Measurements from ENCODE around the gene KREMEN1. TPM values are rescaled to one million over a fixed set of nuclear protein-coding genes. Genes with fewer than 3 reads are reported as not detected.

KREMEN1 gene
- total RNA-seq, 4 donors from 2014 or later, result 11.1 to 23.8 (median 13.9) TPM

DNA sequence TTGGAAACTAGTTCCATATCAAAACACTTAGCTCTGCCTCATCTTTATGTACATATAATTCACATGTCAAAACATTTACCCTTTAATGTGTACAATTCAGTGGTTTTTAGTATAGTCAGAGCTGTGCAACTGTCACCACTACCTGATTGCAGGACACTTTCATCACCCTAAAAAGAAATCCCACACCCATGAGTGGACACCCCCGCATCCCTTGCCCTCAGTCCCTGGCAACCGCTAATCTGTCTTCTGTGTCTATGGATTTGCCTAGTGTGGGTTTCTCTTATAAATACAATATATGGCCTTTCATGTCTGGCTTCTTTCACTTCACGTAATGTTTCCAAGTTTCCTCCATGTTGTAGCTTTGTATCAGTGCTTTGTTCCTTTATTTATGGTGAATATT, 124.3 kb downstream of the KREMEN1 start:
- DNase-seq (ENCODE audit: low spot score) (no peak), ATAC-seq (ENCODE audit: low FRiP score) (no peak)
- TF ChIP-seq, protein P1, sequence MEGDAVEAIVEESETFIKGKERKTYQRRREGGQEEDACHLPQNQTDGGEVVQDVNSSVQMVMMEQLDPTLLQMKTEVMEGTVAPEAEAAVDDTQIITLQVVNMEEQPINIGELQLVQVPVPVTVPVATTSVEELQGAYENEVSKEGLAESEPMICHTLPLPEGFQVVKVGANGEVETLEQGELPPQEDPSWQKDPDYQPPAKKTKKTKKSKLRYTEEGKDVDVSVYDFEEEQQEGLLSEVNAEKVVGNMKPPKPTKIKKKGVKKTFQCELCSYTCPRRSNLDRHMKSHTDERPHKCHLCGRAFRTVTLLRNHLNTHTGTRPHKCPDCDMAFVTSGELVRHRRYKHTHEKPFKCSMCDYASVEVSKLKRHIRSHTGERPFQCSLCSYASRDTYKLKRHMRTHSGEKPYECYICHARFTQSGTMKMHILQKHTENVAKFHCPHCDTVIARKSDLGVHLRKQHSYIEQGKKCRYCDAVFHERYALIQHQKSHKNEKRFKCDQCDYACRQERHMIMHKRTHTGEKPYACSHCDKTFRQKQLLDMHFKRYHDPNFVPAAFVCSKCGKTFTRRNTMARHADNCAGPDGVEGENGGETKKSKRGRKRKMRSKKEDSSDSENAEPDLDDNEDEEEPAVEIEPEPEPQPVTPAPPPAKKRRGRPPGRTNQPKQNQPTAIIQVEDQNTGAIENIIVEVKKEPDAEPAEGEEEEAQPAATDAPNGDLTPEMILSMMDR (IDR thresholded peaks at IDR 0.05), result no peak

DNA sequence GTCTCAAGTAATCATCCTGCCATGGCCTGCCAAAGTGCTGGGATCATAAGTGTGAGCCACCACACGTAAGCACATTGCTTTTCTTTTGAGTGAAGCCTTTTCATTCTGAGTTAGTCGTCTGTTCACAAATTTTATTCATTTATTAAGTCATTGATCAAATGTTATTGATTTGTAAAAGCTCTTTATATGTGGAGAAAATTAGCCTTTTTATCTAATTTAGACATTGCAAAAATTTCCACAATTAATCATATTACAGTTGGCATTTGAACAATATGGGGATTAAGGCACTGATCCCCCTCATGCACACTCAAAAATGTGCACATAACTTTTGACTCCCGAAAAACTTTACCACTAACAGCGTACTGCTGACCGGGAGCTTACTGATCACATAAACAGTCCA, 125.4 kb downstream of the KREMEN1 start:
- TF ChIP-seq, protein P1 (IDR thresholded peaks at IDR 0.05), result no peak

DNA sequence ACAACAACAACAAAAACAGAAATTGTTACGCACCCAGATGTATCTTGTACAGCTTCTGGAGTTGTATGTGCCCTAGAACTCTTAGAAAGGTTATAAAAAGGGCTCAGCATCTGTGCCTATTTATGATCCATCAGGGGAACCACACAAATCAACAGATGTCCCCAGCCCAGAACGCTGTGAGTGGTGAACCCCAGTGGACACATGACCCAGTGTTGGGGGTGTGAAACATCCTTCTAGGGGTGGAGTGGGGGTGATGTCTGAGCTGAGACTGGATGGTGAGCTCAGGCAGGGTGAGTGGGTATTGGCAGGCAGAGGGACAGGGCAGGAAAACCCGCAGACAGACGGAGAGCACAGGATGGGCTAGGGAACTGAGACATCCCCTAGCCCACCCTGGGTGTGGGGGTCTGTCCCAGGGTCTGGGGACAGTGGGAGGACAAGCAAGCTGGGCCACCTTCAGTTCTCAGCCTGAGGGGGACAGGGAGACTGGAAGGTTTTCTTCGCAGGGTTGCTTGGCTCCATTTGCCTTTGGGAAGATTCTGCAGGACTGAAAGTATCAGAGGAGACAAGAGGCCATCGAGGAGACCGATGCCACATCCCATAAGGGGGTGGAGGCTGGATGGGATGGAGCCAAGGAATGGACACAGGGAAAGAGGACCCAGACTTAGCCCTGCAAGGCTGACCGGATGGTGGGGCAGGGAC, 127.0 kb downstream of the KREMEN1 start:
- TF ChIP-seq, protein P1 (IDR thresholded peaks at IDR 0.05), result no peak
- no peak for DNase-seq (ENCODE audit: low spot score)
- no peak for ATAC-seq (ENCODE audit: low FRiP score)

More for the DNA sequence above, 125.4 kb downstream of the KREMEN1 start:
- no peak for ATAC-seq (ENCODE audit: low FRiP score)
- no peak for DNase-seq (ENCODE audit: low spot score)

DNA sequence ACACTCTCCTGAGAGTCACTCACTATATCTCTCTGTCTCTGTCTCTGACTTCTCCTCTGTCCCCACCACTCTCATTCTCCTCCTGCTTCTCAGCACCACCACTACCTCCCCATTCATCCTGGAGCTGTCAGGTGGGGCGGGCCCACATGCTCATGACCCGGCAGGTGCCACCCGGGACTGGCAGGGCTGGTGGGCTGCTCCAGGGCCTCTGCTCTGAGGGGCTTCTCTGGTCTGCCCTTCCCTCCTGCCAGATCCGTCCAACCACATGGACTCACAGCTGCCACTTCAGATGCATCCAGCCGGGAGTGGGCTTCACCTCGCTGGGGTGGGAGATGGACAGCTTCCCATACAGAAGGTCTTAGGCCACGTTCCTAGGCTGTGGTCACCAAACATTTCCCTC, 128.1 kb downstream of the KREMEN1 start:
- DNase-seq (ENCODE audit: low spot score) (no peak), ATAC-seq (ENCODE audit: low FRiP score) (no peak)
- TF ChIP-seq, protein P1 (IDR thresholded peaks at IDR 0.05), result no peak

DNA sequence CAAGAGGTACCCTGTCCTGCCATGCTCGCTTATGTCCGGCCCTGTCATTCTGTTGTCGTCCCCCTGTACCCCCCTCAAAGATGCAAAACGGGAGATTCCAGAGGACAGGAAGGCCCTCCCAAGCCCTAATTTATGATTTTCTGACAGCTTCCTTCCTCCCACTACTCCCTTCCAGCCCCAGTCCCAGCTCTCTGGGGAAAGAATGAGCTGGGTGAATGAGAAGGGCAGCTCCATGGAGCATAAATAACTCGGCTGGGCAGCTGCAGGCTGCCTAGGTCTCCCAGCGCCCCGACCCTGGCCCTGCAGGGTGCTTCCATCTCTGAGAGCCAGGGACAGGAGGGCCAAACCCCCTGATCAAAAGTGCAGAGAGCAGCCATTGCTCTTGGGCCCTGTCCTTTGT, 128.9 kb downstream of the KREMEN1 start:
- TF ChIP-seq, protein P1 (IDR thresholded peaks at IDR 0.05), result no peak
- ATAC-seq (ENCODE audit: low FRiP score) (no peak), DNase-seq (ENCODE audit: low spot score) (no peak)

DNA sequence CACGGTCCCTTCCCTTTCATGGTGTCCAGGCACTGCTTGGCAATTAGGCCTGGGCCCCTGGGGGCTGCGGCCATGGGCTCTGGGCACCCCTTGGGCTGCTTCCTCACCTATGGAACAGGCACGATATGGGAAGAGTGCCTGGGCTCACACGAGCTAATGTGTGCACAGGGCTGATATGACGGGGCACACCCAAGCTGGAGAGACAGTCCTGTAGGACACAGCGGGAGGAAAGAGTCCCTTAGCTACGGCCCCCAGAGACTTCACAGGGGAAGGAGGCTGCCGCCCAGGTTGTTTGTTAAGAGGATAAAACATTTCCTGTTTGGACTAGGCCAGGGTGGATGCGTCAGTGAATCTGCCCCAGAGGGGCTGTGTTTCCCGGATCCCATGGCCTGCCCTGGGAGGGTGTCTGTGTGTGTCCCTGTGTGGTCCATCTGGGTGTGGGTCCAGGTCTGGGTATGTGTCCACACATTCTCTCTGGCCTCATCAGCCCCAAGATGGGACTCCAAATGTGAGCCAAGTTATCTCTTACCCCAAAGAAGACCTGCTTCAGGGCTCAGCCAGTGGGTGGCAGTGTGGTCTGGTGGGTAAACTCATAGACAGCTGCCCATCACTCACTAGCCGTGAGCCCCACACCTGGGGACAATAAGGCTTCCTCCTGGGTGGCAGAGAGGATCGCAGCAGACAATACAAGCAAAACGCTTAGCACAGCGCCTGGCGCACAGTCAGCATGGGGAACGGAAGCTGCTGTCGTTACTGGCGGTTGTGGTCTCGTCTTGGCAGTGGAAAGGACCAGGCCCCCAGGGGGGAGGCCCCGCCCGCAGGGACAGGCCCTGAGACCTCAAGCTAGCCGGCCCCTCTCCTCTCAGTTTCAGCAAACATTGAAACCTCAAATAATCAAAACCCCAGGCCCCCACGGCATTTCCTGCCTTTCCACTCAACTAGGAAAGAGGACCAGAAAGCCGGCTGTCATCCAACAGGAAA, 129.7 kb downstream of the KREMEN1 start:
- TF ChIP-seq, protein P1 (IDR thresholded peaks at IDR 0.05), result no peak
- ATAC-seq (ENCODE audit: low FRiP score) (no peak), DNase-seq (ENCODE audit: low spot score) (no peak)

Measured in omental fat pad (tissue), 4 donors.